ENCODE measurements around the gene NKX6-2. TPM values are rescaled to one million over a fixed set of nuclear protein-coding genes. Genes with fewer than 3 reads are reported as not detected.
"Not testable (repeated sequence)": the region's sequence is repeated elsewhere in the genome, so short reads cannot be mapped to it uniquely, and the experiment has no call there.

NKX6-2 gene
- total RNA-seq, 1 donor from 2014 or later = not detected

GRCh38 chr10:132797986-132798385 lies 12.0 kb upstream of the NKX6-2 start:
- DNase-seq (ENCODE audit: low read depth, low spot score) = not testable (repeated sequence)

- DNase-seq (ENCODE audit: low read depth, low spot score) = no peak
Observed at GRCh38 chr10:132796846-132797245, 10.9 kb upstream of the NKX6-2 start.

GRCh38 chr10:132793871-132794849 lies 8.2 kb upstream of the NKX6-2 start:
- DNase-seq (ENCODE audit: low read depth, low spot score) = no peak

GRCh38 chr10:132793213-132793612 lies 7.3 kb upstream of the NKX6-2 start:
- no peak for DNase-seq (ENCODE audit: low read depth, low spot score)

- DNase-seq (ENCODE audit: low read depth, low spot score) = no peak
Observed at GRCh38 chr10:132792796-132793195, 6.8 kb upstream of the NKX6-2 start.

- DNase-seq (ENCODE audit: low read depth, low spot score) = not testable (repeated sequence)
Observed at GRCh38 chr10:132792099-132792498, 6.2 kb upstream of the NKX6-2 start.

- no peak for DNase-seq (ENCODE audit: low read depth, low spot score)
Observed at GRCh38 chr10:132790934-132791829, 5.2 kb upstream of the NKX6-2 start.

- no peak for DNase-seq (ENCODE audit: low read depth, low spot score)
Observed at GRCh38 chr10:132790470-132790869, 4.5 kb upstream of the NKX6-2 start.

GRCh38 chr10:132789659-132790148 lies 3.8 kb upstream of the NKX6-2 start:
- no peak for DNase-seq (ENCODE audit: low read depth, low spot score)

- DNase-seq (ENCODE audit: low read depth, low spot score) = no peak
Observed at GRCh38 chr10:132788831-132789219, 2.9 kb upstream of the NKX6-2 start.

GRCh38 chr10:132788180-132788830 lies 2.4 kb upstream of the NKX6-2 start:
- DNase-seq (ENCODE audit: low read depth, low spot score) = no peak

- no peak for DNase-seq (ENCODE audit: low read depth, low spot score)
Observed at GRCh38 chr10:132787495-132788179, 1.7 kb upstream of the NKX6-2 start.

- no peak for DNase-seq (ENCODE audit: low read depth, low spot score)
Observed at GRCh38 chr10:132786884-132787494, 1.0 kb upstream of the NKX6-2 start.

GRCh38 chr10:132786476-132786883 lies 533 bp upstream of the NKX6-2 start:
- DNase-seq (ENCODE audit: low read depth, low spot score) = no peak

- no peak for DNase-seq (ENCODE audit: low read depth, low spot score)
Observed at GRCh38 chr10:132784866-132785722, 853 bp downstream of the NKX6-2 start.

- DNase-seq (ENCODE audit: low read depth, low spot score) = no peak
Observed at GRCh38 chr10:132783940-132784865, 1.7 kb downstream of the NKX6-2 start.

GRCh38 chr10:132783165-132783939 lies 2.6 kb downstream of the NKX6-2 start:
- no peak for DNase-seq (ENCODE audit: low read depth, low spot score)
